Neural cell (in vitro differentiated cells): Measurements from ENCODE around the gene ZBED2. TPM values are rescaled to one million over a fixed set of nuclear protein-coding genes. Genes with fewer than 3 reads are reported as not detected.

Source experiments
- H2AFZ ChIP-seq: fragments of 200-600, 300-800 bp; sonication (generic), shearing (Covaris generic); 2 replicates; pipeline ENCODE4 v1.6.0; 2014; ENCODE audit warnings: low read depth, mild to moderate bottlenecking, antibody characterized with exemption, low read length, moderate library complexity
- H3F3A ChIP-seq: fragments of 200-600 bp; shearing (Covaris generic); 2 replicates; pipeline ENCODE4 v1.6.1; 2016; ENCODE audit warnings: mild to moderate bottlenecking, moderate library complexity, mixed read lengths, antibody characterized with exemption, low read length; ENCODE audit not compliant: insufficient read depth, poor library complexity, severe bottlenecking
- H3K27ac ChIP-seq: fragments of 200-600, 300-800 bp; sonication (generic), shearing (Covaris generic); 2 replicates; pipeline ENCODE4 v1.5.1; 2014; ENCODE audit warnings: mild to moderate bottlenecking, low read length, moderate library complexity
- H3K27me3 ChIP-seq: fragments of 300-800, 200-600 bp; sonication (generic), shearing (Covaris generic); 2 replicates; pipeline ENCODE4 v1.6.0; 2014; ENCODE audit warnings: mild to moderate bottlenecking, low read depth, low read length, moderate library complexity; ENCODE audit not compliant: insufficient read depth
- H3K36me3 ChIP-seq: fragments of 300-800, 200-600 bp; sonication (generic), shearing (Covaris generic); 2 replicates; pipeline ENCODE4 v1.5.1; 2014; ENCODE audit warnings: mild to moderate bottlenecking, antibody characterized with exemption, low read length, moderate library complexity; ENCODE audit not compliant: insufficient read depth
- H3K4me2 ChIP-seq: fragments of 300-800, 200-600 bp; sonication (generic), shearing (Covaris generic); 2 replicates; pipeline ENCODE4 v1.6.0; 2014; ENCODE audit warnings: mild to moderate bottlenecking, low read length
- H3K4me3 ChIP-seq: fragments of 300-800, 200-600 bp; sonication (generic), shearing (Covaris generic); 2 replicates; pipeline ENCODE4 v1.5.1; 2014; ENCODE audit warnings: mild to moderate bottlenecking, low read length, moderate library complexity
- H3K79me2 ChIP-seq: fragments of 200-600 bp; shearing (Covaris generic); replicated peaks from 2 replicates; pipeline ENCODE4 v1.6.0; 2014; ENCODE audit warnings: mild to moderate bottlenecking, low read length, moderate library complexity; ENCODE audit not compliant: insufficient read depth
- H3K9ac ChIP-seq: fragments of 300-800, 200-600 bp; sonication (generic), shearing (Covaris generic); 2 replicates; pipeline ENCODE4 v1.6.1; 2016; ENCODE audit warnings: mild to moderate bottlenecking, low read length, mixed read lengths
- H3K9me2 ChIP-seq: fragments of 200-600 bp; shearing (Covaris generic); 2 replicates; pipeline ENCODE4 v1.6.1; 2016; ENCODE audit warnings: mild to moderate bottlenecking, low read length, mixed read lengths; ENCODE audit not compliant: insufficient read depth
- H3K9me3 ChIP-seq: fragments of 200-600, 300-800 bp; sonication (generic), shearing (Covaris generic); 2 replicates; pipeline ENCODE4 v1.6.1; 2016; ENCODE audit warnings: mild to moderate bottlenecking, mixed run types, low read length, moderate library complexity, mixed read lengths
- H4K20me1 ChIP-seq: fragments of 200-600 bp; shearing (Covaris generic); 2 replicates; pipeline ENCODE4 v1.6.1; 2016; ENCODE audit warnings: mild to moderate bottlenecking, mixed run types; ENCODE audit not compliant: insufficient read depth
- EP300 ChIP-seq: fragments of 450-650 bp; conservative IDR thresholded peaks from 2 replicates; pipeline ENCODE4 v1.6.1; 2014; ENCODE audit warnings: antibody characterized with exemption, mild to moderate bottlenecking, moderate library complexity; ENCODE audit not compliant: poor library complexity, severe bottlenecking
- EZH2 ChIP-seq: fragments of 200-600, 300-800 bp; shearing (Covaris generic), sonication (generic); IDR thresholded peaks from 2 replicates; pipeline ENCODE4 v1.6.1; 2014; ENCODE audit warnings: antibody characterized with exemption, low read length, borderline replicate concordance, mild to moderate bottlenecking; ENCODE audit not compliant: insufficient read depth, poor library complexity, severe bottlenecking
- MXI1 ChIP-seq: fragments of 450-650 bp; conservative IDR thresholded peaks from 2 replicates; pipeline ENCODE4 v1.6.1; 2014; ENCODE audit warnings: antibody characterized with exemption, mild to moderate bottlenecking; ENCODE audit not compliant: poor library complexity, severe bottlenecking
- POLR2AphosphoS5 ChIP-seq: IDR thresholded peaks from 2 replicates; pipeline ENCODE4 v1.6.1; 2012
- RAD21 ChIP-seq: fragments of 450-650 bp; conservative IDR thresholded peaks from 2 replicates; pipeline ENCODE4 v1.6.1; 2014; ENCODE audit warnings: antibody characterized with exemption, mild to moderate bottlenecking, moderate library complexity
- SMC3 ChIP-seq: fragments of 450-650 bp; conservative IDR thresholded peaks from 2 replicates; pipeline ENCODE4 v1.6.1; 2014; ENCODE audit warnings: antibody characterized with exemption, mild to moderate bottlenecking, moderate library complexity; ENCODE audit not compliant: poor library complexity
- TAF1 ChIP-seq: IDR thresholded peaks from 2 replicates; pipeline ENCODE4 v1.6.1; 2012; ENCODE audit warnings: low read depth
- polyA plus RNA-seq: library from polyadenylated mRNA; depleted of rRNA; stranded (reverse); fragments of >200 nt; gene quantifications from 2 replicates; pipeline ENCODE4 v1.2.3, GENCODE V29; 2014
- TF ChIP-seq, protein P1 (sequence below): IDR thresholded peaks from 2 replicates; pipeline ENCODE4 v1.6.1; 2012; ENCODE audit warnings: borderline replicate concordance
- TF ChIP-seq, protein P2 (sequence below): fragments of 450-650 bp; IDR thresholded peaks from 2 replicates; pipeline ENCODE4 v1.5.1; 2014; ENCODE audit warnings: antibody characterized with exemption, mild to moderate bottlenecking, moderate library complexity; ENCODE audit not compliant: poor library complexity, severe bottlenecking

ZBED2 gene
- polyA plus RNA-seq, 1 donor from 2014 or later = not detected

- H3K27me3 ChIP-seq = no peaks in the 10 kb centered on the region
- no peaks in the 10 kb centered on the region for H3K79me2 ChIP-seq
- no peak overlapping the region for H3K4me2 ChIP-seq
- H3K9me3 ChIP-seq = no peaks in the 10 kb centered on the region
- no peak overlapping the region for H3K9ac ChIP-seq
- H3K27ac ChIP-seq = no peak overlapping the region
- no peak overlapping the region for H2AFZ ChIP-seq
- no peaks in the 10 kb centered on the region for H3K9me2 ChIP-seq
- no peaks in the 10 kb centered on the region for H4K20me1 ChIP-seq
- TF ChIP-seq, protein P1, sequence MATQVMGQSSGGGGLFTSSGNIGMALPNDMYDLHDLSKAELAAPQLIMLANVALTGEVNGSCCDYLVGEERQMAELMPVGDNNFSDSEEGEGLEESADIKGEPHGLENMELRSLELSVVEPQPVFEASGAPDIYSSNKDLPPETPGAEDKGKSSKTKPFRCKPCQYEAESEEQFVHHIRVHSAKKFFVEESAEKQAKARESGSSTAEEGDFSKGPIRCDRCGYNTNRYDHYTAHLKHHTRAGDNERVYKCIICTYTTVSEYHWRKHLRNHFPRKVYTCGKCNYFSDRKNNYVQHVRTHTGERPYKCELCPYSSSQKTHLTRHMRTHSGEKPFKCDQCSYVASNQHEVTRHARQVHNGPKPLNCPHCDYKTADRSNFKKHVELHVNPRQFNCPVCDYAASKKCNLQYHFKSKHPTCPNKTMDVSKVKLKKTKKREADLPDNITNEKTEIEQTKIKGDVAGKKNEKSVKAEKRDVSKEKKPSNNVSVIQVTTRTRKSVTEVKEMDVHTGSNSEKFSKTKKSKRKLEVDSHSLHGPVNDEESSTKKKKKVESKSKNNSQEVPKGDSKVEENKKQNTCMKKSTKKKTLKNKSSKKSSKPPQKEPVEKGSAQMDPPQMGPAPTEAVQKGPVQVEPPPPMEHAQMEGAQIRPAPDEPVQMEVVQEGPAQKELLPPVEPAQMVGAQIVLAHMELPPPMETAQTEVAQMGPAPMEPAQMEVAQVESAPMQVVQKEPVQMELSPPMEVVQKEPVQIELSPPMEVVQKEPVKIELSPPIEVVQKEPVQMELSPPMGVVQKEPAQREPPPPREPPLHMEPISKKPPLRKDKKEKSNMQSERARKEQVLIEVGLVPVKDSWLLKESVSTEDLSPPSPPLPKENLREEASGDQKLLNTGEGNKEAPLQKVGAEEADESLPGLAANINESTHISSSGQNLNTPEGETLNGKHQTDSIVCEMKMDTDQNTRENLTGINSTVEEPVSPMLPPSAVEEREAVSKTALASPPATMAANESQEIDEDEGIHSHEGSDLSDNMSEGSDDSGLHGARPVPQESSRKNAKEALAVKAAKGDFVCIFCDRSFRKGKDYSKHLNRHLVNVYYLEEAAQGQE = no peak
- TF ChIP-seq, protein P2, sequence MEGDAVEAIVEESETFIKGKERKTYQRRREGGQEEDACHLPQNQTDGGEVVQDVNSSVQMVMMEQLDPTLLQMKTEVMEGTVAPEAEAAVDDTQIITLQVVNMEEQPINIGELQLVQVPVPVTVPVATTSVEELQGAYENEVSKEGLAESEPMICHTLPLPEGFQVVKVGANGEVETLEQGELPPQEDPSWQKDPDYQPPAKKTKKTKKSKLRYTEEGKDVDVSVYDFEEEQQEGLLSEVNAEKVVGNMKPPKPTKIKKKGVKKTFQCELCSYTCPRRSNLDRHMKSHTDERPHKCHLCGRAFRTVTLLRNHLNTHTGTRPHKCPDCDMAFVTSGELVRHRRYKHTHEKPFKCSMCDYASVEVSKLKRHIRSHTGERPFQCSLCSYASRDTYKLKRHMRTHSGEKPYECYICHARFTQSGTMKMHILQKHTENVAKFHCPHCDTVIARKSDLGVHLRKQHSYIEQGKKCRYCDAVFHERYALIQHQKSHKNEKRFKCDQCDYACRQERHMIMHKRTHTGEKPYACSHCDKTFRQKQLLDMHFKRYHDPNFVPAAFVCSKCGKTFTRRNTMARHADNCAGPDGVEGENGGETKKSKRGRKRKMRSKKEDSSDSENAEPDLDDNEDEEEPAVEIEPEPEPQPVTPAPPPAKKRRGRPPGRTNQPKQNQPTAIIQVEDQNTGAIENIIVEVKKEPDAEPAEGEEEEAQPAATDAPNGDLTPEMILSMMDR = no peak
- TF ChIP-seq RAD21 (no peak), SMC3 (no peak), EP300 (no peak), POLR2AphosphoS5 (no peak), TAF1 (no peak), MXI1 (no peak), EZH2 (no peak)
- H3K36me3 ChIP-seq = no peaks in the 10 kb centered on the region
- H3F3A ChIP-seq = no peaks in the 10 kb centered on the region
- H3K4me3 ChIP-seq = no peak overlapping the region
These were observed 365 bp downstream of the ZBED2 start for GRCh38 chr3:111594781-111595180.

DNA sequence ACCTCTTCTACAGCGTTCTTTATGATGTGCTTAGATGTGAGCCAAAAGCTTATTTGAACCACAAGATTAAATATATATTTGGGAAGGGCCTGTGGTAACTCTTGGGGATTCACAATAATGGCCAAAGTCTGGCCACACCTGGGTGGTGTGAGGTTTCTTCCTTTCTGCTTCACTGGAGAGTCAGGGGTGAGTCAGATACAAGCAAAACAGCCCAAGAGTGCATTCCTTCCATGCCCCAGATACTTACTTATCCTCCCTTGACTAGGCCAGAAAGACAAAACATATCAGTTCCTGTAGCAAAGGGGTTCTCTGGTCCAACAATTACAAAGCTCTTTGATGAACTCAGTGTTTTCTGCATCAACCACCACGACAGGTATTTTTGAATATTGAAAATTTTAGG is 941 bp downstream of the ZBED2 start:
- Histone ChIP-seq H3K4me2 (no peak overlapping the region), H3K79me2 (no peaks in the 10 kb centered on the region), H3K36me3 (no peaks in the 10 kb centered on the region), H3K9ac (no peak overlapping the region), H2AFZ (no peak overlapping the region), H4K20me1 (no peaks in the 10 kb centered on the region), H3K27me3 (no peaks in the 10 kb centered on the region), H3K9me2 (no peaks in the 10 kb centered on the region), H3K9me3 (no peaks in the 10 kb centered on the region), H3K4me3 (no peak overlapping the region), H3K27ac (no peak overlapping the region), H3F3A (no peaks in the 10 kb centered on the region)
- no peak for TF ChIP-seq SMC3
- TF ChIP-seq, protein P2 = no peak
- no peak for TF ChIP-seq POLR2AphosphoS5
- TF ChIP-seq, protein P1 = no peak
- no peak for TF ChIP-seq RAD21
- no peak for TF ChIP-seq MXI1
- TF ChIP-seq EP300 = no peak
- no peak for TF ChIP-seq EZH2
- TF ChIP-seq TAF1 = no peak
